NCI-H1092 treated with DMSO at 0.1 percent for 48 hours (cell line): Measurements from ENCODE around the gene HIRA.
"Not testable (repeated sequence)": the region's sequence is repeated elsewhere in the genome, so short reads cannot be mapped to it uniquely, and the experiment has no call there.

Experiments
- DNase-seq: peaks from one replicate; lab custom pipeline; 2025; lab: John Stamatoyannopoulos, UW

HIRA gene

GRCh38 chr22:19330205-19330604 is 101.3 kb downstream of the HIRA start:
- DNase-seq = not testable (repeated sequence)

DNA sequence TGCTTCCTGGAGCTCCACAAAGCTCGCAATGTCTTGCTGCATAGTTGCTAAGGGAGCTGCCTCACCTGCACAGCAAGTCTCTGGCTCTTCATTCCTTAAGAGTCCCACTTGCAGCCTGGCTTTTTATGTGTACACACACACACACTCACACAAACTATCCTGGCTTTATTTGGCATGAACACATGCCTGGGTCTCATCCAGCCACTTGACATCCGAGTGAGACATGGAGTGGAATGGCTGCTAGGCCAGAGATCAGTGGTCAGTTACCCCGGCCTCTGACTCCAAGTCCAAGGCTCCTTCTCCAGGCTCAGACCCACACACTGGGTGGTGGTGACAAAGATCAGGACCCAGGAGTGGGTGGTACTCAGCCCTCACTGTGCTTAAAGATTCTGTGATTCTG is 102.1 kb downstream of the HIRA start:
- DNase-seq = no peak

DNA sequence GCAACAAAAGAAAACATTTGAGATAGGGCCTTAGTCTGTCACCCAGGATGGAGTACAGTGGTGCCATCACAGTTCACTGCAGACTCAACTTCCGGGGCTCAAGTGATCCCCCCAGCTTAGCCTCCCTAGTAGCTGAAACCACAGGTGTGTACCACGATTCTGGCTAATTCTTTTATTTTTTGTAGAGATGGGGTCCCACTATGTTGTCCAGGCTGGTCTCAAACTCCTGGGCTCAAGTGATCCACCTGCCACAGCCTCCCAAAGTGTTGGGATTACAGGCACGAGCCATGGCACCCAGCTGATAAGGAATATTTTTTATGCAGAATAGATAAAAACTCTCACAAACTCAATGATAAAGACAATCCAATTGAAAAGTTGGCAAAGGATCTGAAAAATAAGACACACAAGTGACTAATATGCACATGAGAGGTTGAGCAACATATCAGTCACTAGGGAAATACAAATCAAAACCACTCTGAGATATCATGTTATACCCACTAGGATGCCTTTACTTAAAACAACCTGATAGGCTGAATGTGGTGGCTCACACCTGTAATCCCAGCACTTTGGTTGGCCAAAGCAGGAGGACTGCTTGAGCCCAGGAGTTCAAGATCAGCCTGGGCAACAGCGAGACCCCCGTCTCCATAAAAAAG is 106.1 kb downstream of the HIRA start:
- DNase-seq = no peak

- not testable (repeated sequence) for DNase-seq
These were observed 108.1 kb downstream of the HIRA start for GRCh38 chr22:19323420-19323819.

DNA sequence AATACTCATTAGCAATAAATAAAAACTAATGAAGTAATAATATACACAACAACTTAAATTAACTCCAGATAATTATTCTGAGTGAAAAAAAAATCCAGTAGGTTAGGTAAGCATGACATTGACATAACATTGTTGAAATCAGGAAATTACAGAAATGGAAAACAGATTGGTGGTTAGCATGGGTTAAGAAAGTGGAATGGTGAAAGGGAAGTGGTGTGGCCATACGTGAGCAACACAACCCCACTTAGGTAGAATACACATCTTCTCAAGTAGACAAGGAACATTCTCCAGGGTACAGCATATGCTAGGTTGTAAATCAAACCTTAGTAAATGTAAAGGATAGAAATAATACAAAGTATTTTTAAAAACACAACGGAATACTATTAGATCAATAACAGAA is 109.8 kb downstream of the HIRA start:
- DNase-seq = no peak

- DNase-seq = not testable (repeated sequence)
These were observed 111.4 kb downstream of the HIRA start for GRCh38 chr22:19320136-19320535.

DNA sequence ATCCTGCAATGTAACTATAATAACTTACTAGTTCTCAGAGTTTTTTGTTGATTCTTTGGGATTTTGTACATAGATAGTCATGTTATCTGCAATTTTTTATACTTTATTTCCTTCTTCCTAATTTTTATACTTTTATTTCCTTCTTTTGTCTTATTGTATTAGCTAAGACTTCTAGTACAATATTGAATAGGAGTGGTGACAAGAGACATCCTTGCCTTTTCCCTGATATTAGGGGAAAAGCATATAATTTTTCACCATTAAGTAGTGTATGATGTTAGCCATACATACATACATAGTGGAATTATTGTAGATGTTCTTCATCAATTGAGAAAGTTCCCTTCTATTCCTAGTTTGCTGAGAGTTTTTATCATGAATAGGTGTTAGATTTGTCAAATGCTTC is 112.3 kb downstream of the HIRA start:
- DNase-seq = no peak

DNA sequence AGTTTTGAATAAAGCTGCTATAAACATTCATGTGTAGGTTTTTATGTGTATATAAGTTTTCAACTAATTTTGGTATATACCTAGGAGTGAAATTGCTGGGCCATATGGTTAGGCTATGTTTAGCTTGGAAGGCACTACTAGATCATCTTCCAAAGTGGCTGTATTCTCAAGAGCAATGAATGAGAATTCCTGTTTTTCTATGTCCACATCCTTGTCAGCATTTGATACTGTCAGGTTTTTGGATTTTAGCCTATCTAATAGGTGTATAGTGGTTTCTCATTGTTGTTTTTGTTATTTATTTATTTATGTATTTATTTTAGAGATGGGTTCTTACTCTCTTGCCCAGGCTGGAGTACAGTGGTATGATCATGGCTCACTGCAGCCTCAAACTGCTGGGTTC is 113.7 kb downstream of the HIRA start:
- DNase-seq = no peak

DNA sequence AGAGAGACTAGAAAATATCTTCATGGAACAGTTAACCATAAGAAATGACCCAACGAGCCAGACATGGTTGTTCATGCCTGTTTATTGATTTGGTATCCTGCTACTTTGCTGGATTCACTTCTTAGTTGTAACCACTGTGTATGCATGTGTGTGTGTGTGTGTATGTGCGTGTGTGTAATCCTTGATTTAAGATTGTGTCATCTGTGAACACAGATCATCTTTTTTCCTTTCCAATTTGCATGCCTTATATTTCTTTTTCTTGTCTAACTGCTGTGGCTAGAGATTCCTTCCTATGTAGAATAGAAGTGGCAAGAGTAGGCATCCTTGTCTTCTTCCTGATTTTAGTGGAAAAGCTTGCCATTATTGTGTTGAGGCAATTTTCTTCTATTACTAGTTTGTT is 123.7 kb downstream of the HIRA start:
- DNase-seq = no peak

- DNase-seq = not testable (repeated sequence)
These were observed 125.0 kb downstream of the HIRA start for GRCh38 chr22:19306535-19306934.

DNA sequence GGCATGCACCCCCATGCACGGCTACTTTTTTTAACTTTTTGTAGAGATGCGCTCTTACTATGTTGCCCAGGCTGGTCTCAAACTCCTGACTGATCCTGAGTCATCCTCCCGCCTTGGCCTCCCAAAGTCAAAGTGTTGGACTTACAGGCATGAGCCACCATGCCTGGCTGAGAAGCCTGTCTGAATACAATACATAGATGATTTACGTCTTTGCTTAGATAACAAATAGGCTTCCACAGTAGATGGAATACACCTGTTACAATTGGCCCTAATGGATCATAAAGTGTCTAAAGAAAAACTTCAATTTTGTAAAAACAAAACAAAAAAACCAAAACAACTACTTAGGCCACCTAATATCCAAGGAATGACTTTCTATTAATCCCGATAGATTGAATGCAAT is 127.0 kb downstream of the HIRA start:
- DNase-seq = no peak

- DNase-seq = no peak
These were observed 127.7 kb downstream of the HIRA start for GRCh38 chr22:19303785-19304184.

DNA sequence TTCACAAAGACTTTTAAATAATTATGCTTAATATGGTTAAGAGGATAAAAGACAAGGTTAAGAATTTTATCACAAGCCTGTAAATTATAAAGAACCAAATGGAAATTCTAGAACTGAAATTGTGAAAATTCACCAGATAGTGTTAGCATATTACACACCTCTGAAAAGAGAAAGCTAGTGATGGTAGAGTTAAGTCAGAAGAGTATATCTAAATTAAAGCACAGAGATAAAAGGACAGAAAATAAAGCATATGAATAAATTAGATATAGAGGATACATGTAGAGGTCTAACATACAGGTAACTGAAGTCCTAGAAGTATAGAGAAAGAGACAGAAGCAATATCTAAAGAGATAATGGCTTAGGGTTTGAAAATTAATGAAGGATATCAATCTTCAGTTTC is 135.8 kb downstream of the HIRA start:
- no peak for DNase-seq

DNA sequence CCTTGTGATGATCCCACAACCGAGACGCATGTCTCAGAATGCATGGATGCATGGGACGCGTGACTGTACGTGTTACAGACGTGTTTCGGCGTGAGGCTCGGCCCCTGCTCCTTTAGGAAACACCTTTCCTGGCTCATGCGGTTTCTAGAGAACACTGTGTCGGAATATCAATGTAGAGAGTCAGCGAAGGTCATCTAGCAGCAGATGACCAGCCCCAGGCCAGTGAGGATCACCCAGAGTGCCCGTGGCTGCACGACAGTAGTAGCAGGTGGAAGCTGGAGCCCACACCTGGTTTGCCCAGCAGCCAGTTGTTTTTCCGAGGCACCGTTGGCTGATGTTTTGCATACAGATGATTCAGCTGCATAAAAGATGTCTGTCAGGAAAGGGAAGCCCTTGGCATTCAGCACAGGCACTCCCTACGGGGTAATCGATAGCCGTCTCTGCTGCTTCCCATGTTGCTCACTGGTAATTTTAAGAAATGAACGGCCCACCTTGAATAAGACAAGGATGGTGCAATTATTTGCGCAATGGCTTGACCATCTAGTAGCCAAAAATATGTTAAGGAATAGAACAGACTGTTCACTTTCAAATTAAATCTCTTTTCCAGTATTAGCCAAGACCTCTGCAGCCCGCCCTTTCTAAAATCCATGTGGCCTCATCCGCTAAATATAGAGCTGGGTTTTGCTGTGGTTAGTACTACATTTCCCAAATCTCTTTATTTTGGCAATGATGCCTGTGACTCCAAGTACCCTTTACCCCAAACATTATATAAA is 138.9 kb downstream of the HIRA start:
- peak; percentile 33 for DNase-seq

DNA sequence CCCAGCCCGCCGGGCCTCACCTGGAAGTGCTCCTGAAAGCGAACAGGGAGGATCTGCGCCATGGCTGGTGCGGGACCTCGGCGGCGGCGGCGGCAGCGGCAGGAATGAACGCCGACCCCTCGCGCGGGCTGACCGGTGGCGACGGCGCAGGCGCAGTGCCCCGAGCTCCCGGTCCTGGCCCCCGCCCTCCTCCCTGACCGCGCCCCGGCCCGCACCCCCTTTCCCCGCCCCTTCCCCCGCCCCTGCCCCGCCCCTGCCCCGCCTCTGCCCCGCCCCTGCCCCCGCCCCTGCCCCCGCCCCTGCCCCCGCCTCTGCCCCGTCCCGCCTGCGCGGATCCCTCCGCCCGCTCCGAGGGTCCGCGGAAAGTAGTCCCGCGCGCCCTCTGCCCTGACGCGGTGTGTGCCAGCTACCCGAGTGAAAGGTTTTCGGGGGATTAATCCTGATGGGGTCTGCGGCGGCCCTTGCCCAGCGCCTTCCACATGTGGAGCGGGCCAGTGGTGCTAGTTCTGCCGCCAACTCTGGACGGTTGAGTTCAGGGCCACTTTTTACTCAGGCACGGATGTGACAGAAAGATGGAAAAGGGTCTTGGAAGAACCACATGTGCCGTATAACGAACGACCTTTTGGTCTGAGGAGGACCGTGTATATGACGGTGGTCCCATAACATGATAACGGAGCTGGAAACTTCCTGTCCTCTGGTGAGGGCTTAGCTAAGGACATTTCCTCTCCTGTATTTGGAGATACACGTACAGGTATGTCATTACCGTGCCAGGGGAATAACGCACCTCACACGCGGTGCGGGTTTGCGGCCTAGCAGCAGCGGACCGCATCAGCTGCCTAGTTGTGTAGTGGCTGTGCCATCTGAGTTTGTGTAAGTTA is 139.7 kb downstream of the HIRA start, which contains the start of gene CLTCL1:
TSS of gene CLTCL1 (minus strand) at position 140 of the 878 bp plus-strand sequence. CDS start at position 62, 78 bp downstream.
- DNase-seq = peak; percentile 66

GRCh38 chr22:19291218-19291579 is 140.3 kb downstream of the HIRA start:
- DNase-seq = no peak

- peak; percentile 21 for DNase-seq
These were observed 140.9 kb downstream of the HIRA start for GRCh38 chr22:19290400-19291217.

GRCh38 chr22:19289475-19290161 is 141.9 kb downstream of the HIRA start:
- no peak for DNase-seq

- DNase-seq = no peak
These were observed 143.6 kb downstream of the HIRA start for GRCh38 chr22:19287889-19288288.

GRCh38 chr22:19287076-19287707 is 144.3 kb downstream of the HIRA start:
- DNase-seq = peak; percentile 94

GRCh38 chr22:19285831-19286230 is 145.7 kb downstream of the HIRA start:
- DNase-seq = no peak
